Heart left ventricle (tissue), 13 donors: ENCODE results near the gene GRM7.

ENCODE experiments used
- POLR2A ChIP-seq, 2 donors: fragments of 450-650 bp; IDR thresholded peaks; one replicate each; pipeline ENCODE4 v1.6.1; 2017; ENCODE audit warnings: antibody characterized with exemption in 2 of 2, mild to moderate bottlenecking in 2 of 2, moderate library complexity in 2 of 2
- TF ChIP-seq, protein P1 (sequence below), 12 donors: fragments of 200-600 bp; sonication (generic) in 4 of 12; IDR thresholded peaks; one replicate each; pipeline versions ENCODE4 v1.5.0 to v1.8.0; 2018 to 2022; ENCODE audit warnings: antibody characterized with exemption in 12 of 12, mild to moderate bottlenecking in 5 of 12
- donor health status: ischemic (EF 13 %, LVEDD 7.1; RV severe dilation, severe dysfunction).
- donor health status: DM: no; HTN: yes; CAD: no.
- donor health status: DM: no; HTN: no; CAD: no.
- donor health status: ischemic (EF 25% LVEDD 6.9; RV normal size, moderate dysfunction).
- donor health status: ischemic (EF 25% LVEDD 5.7; RV mildly dilated, moderate dysfunction).
- donor health status: ischemic (EF 35%, LVEDD 5.7; RV mildly dilated, moderate dysfunction).
- donor health status: nonischemic (EF 11% LVEDD 7.7; RV severe dilation, severe dysfunction).
- donor health status: DM: yes; HTN: yes; CAD: no.
- donor health status: PGD.
- donor health status: ischemic (EF 29% LVEDD 5.4; RV normal size, mild dysfunction).
- donor health status: nonischemic (EF 23%, LVEDD 6.1; RV moderate dilation, normal function).

DNA sequence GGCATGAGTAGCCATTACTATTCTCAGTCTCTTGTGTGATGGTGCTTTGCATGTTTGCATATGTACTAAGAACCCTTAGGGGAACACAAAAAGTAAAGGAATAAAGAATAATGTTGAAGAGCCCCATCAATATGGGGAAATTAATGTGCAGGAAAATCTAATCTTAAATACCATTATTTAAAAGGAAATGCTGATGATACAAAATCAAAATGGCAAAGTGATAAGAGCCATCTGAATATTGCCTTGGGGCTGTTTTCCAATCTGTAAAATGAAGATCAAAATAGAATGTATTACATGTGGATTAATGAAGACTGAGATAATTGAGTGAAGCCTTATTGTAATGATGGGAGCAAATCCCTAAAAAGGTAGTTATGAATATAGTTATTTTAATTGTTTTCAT lies 771.4 kb downstream of the GRM7 start:
- TF ChIP-seq, protein P1, sequence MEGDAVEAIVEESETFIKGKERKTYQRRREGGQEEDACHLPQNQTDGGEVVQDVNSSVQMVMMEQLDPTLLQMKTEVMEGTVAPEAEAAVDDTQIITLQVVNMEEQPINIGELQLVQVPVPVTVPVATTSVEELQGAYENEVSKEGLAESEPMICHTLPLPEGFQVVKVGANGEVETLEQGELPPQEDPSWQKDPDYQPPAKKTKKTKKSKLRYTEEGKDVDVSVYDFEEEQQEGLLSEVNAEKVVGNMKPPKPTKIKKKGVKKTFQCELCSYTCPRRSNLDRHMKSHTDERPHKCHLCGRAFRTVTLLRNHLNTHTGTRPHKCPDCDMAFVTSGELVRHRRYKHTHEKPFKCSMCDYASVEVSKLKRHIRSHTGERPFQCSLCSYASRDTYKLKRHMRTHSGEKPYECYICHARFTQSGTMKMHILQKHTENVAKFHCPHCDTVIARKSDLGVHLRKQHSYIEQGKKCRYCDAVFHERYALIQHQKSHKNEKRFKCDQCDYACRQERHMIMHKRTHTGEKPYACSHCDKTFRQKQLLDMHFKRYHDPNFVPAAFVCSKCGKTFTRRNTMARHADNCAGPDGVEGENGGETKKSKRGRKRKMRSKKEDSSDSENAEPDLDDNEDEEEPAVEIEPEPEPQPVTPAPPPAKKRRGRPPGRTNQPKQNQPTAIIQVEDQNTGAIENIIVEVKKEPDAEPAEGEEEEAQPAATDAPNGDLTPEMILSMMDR (IDR thresholded peaks at IDR 0.05): no peak
- TF ChIP-seq POLR2A (IDR thresholded peaks at IDR 0.05): no peak
